Mammary epithelial cell (primary cell): ENCODE data around the gene UGT2B17.

ENCODE experiments used
- EZH2 ChIP-seq: IDR thresholded peaks from 2 replicates; pipeline ENCODE4 v1.6.1; 2012; ENCODE audit warnings: low read length, inconsistent platforms, borderline replicate concordance
- TF ChIP-seq, protein P1 (sequence below), 2 donors: IDR thresholded peaks in 1 of 2; conservative IDR thresholded peaks in 1 of 2; 2 replicates each; pipeline ENCODE4 v1.5.1; 2011 to 2012; ENCODE audit warnings: inconsistent platforms in 2 of 2, low read length in 2 of 2, mild to moderate bottlenecking in 2 of 2, control low read depth in 1 of 2, low read depth in 1 of 2; ENCODE audit not compliant: insufficient read depth in 1 of 2; ENCODE audit errors: extremely low read depth in 1 of 2

DNA sequence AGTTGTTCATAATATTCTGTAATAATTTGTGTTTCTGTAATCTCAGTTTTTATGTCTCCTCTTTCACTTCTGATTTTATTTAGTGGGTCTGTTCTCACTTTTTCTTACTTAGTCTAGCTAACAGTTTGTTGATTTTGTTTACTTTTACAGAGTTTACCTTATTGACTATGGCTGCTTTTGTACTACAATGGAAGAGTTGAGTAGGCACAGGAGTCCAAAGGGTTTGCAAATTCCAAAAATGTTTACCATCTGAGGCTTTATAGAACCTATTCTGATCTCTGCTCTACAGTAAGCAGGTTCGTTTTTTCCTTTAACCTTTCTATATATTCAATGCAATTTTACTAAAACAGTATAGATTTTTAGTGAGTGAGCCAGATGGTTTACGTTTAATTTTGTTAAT lies 55.1 kb downstream of the UGT2B17 start:
- TF ChIP-seq, protein P1, sequence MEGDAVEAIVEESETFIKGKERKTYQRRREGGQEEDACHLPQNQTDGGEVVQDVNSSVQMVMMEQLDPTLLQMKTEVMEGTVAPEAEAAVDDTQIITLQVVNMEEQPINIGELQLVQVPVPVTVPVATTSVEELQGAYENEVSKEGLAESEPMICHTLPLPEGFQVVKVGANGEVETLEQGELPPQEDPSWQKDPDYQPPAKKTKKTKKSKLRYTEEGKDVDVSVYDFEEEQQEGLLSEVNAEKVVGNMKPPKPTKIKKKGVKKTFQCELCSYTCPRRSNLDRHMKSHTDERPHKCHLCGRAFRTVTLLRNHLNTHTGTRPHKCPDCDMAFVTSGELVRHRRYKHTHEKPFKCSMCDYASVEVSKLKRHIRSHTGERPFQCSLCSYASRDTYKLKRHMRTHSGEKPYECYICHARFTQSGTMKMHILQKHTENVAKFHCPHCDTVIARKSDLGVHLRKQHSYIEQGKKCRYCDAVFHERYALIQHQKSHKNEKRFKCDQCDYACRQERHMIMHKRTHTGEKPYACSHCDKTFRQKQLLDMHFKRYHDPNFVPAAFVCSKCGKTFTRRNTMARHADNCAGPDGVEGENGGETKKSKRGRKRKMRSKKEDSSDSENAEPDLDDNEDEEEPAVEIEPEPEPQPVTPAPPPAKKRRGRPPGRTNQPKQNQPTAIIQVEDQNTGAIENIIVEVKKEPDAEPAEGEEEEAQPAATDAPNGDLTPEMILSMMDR (conservative IDR thresholded peaks at IDR 0.05 in 1 of 2, IDR thresholded peaks at IDR 0.05 in 1 of 2; ENCODE audit: extremely low read depth in 1 of 2, insufficient read depth in 1 of 2, low read depth in 1 of 2, low read length in 2 of 2): no peak
- no peak for TF ChIP-seq EZH2
